GM21360 (cell line): ENCODE measurements around the gene COPB1.
"Not testable (repeated sequence)": the region's sequence is repeated elsewhere in the genome, so short reads cannot be mapped to it uniquely, and the experiment has no call there.

ENCODE experiments used
- ATAC-seq: cut with Tn5 transposase; IDR thresholded peaks from one replicate; pipeline ENCODE4 v1.9.1; 2021; ENCODE audit warnings: mild to moderate bottlenecking, moderate library complexity; ENCODE audit not compliant: unreplicated experiment

The COPB1 gene, protein sequence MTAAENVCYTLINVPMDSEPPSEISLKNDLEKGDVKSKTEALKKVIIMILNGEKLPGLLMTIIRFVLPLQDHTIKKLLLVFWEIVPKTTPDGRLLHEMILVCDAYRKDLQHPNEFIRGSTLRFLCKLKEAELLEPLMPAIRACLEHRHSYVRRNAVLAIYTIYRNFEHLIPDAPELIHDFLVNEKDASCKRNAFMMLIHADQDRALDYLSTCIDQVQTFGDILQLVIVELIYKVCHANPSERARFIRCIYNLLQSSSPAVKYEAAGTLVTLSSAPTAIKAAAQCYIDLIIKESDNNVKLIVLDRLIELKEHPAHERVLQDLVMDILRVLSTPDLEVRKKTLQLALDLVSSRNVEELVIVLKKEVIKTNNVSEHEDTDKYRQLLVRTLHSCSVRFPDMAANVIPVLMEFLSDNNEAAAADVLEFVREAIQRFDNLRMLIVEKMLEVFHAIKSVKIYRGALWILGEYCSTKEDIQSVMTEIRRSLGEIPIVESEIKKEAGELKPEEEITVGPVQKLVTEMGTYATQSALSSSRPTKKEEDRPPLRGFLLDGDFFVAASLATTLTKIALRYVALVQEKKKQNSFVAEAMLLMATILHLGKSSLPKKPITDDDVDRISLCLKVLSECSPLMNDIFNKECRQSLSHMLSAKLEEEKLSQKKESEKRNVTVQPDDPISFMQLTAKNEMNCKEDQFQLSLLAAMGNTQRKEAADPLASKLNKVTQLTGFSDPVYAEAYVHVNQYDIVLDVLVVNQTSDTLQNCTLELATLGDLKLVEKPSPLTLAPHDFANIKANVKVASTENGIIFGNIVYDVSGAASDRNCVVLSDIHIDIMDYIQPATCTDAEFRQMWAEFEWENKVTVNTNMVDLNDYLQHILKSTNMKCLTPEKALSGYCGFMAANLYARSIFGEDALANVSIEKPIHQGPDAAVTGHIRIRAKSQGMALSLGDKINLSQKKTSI

DNA sequence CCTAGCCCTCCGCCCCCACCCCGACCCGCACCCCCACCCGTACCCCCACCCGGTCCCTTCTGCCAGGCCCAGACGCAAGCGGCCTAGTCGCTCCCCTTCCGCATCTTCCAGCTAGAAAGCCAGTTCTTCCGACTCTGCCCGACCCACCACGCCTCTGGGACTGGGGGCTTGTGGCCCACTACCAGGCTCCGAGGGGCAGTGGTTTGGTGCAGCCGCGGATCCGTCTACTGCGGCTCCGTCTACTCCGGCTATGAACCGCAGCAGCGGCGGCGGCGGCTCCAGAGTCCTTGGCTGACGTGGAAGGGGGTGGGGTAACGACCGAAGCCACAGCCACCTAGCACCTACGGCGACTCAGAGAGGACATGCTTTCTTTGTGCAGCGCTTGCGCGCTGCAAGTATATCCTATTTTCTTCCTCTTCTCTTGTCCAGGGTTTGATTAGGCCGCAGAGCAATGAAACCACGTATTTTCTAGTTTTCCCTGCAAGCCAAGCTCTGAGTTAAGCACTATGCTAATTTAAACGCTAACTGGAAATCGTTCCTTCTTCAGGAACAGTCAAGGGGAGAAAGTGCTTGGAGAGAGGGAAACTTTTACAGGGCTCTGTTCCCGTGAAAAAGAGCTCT lies at the start of gene COPB1:
COPB1 (minus strand) TSS at position 252 of the 621 bp plus-strand sequence. CDS start 883 bp downstream, outside the sequence.
- ATAC-seq: peak; percentile 90

- ATAC-seq: no peak
Observed at GRCh38 chr11:14547440-14547839, 47.8 kb upstream of the COPB1 start.

GRCh38 chr11:14546672-14547071 lies 47.1 kb upstream of the COPB1 start:
- no peak for ATAC-seq

GRCh38 chr11:14544611-14545010 lies 45.0 kb upstream of the COPB1 start:
- ATAC-seq: peak; percentile 86

DNA sequence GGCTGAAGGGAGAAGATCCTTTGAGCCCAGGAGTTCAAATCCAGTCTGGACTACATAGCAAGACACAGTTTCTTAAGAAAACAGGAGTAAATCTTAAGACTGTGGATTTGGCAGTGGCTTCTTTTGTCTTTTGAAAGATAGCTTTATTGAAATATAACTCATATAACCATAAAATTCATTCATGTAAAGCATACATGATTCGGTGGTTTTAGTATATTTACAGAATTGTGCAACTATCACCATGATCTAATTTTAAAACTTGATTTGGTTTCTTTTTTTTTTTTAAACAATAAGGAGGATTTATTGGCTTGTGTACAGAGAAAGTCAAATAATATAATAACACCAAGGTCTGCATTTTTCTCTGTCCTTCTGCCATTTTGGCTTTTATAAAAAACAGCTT lies 43.6 kb upstream of the COPB1 start:
- ATAC-seq: no peak

DNA sequence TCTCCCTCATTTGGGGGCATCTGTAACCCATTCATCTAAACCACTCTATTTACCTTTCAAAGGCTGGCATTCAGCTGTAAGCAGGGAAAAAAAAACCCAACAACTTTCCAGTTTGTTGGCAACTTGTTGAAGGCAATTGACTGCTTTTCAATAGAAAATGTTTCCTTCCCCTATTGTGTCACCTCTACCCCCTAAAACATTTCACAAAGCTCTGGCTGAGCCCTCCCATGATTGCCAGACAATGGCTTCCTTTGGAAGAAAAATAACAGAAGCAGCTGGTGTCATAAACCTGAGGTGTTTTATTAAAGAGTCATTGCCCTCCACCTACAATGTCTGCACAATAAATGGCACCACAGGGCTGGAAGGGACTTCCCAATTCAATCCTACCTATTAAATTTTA lies 42.7 kb upstream of the COPB1 start:
- ATAC-seq: no peak

- ATAC-seq: no peak
Observed at GRCh38 chr11:14541192-14541947, 41.8 kb upstream of the COPB1 start.

DNA sequence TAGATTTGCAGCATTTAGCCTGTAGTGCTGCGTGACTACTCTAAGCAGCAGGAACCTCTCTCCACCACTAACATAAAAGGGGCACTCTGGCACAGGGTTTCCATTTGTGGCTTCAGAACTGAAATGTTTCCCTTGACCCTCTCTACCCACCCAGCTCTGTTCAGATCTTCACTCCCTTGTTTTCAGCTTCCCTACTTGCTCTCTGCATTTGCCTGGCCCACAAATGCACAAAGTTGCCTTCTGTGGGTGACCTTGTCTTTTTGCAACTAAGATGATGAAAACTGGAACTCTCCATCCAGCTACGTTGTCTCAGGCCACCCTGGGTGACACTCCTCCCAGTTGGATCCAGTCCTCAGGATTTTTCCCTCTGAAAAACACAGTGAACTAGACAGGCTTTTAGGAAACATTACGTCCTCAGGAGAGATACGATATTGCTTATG lies 40.4 kb upstream of the COPB1 start:
- ATAC-seq: no peak

DNA sequence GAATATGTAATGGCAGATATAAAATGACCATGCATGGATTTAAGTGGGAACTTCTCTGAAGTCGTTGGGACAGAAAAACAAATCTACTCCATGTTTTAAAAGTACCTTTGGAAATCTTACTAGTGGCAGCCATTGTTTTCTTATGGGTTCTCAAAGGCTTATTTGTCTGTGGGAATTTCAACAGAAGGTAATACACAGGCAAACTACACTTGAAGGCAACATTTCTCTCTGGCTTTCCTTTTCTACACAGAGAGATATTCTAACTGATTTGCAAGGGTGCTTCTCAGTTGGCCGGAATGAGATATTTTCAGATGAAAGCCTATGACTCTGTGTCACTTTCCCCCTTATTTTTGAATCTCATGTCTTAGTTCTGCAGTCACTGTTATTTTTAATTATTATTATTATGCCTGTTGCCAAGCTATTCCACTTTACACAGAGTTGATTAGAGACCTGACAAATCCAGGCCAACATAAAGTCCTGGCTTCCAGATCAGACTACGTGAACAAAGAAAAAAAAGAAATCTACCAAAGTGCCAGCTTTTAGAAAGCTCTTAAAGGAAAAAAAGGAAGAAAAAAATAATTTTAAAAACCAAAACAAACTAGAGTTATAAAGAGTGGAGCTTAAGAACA lies 39.4 kb upstream of the COPB1 start:
- ATAC-seq: no peak

DNA sequence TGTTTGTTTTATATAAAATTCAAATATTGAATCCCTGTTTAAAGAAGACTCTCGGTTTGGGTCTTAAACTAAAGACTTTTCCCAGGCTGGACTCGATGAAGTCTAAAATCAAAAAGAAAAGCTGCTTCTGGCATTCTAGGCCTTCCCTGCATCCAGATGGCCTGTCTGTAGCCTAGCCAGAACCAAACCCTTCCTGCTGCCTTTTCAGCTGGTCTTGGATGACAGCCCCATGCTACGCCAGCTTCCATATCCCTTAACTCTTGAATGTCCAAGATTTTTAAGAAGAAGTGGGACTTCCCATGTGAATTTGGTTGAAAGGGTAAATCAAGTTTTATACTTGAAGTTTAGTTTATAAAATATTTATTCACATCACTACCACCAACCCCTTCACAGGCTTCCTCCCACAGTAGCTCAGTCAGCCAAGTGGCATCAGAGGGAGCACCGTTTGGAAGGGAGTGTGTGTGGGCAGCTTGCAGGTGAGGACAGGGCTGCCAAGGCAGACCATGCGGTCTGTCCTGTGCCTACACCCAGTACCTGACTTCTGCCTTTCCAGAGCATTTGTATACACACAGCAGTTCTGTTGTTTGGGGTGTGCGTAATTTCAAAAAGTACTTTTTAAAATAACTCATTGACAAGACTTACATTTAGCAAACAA lies 38.8 kb upstream of the COPB1 start:
- no peak for ATAC-seq

GRCh38 chr11:14537134-14537599 lies 37.6 kb upstream of the COPB1 start:
- peak; percentile 67 for ATAC-seq

DNA sequence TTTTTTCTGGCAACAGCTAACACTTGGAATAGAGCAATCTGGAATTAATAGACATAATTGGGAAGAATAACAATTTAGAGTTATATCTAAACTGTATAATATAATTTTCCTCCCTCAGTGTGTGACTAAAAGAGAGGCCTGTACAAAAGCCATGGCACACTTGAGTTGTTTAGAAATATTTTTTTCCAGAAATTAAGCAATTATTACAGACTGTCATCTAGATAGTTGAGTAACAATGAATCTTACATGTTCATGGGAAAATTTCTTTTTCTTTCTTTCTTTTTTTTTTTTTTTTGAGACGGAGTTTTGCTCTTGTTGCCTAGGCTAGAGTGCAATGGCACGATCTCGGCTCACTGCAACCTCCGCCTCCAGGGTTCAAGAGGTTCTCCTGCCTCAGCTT lies 35.6 kb upstream of the COPB1 start:
- ATAC-seq: not testable (repeated sequence)

DNA sequence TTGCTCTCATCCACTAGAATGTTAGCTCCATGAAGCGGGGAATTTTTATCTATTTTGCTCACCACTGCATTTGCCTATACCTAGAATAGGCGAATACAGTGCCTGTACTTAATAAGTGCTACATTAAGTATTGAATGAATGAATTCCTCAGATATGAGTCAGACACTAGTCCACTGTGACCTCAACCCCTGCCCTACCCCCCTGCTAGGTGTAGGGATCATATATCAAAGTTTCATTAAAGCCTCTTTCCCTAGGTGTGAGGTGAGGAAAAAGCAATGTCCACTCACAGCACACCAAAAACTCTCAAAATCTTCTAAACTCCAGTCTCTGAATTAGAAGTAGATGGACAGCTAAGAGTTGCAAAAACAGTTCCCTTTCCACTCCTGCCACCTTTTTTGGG lies 30.3 kb upstream of the COPB1 start:
- no peak for ATAC-seq

- no peak for ATAC-seq
Observed at GRCh38 chr11:14529321-14529720, 29.7 kb upstream of the COPB1 start.

- ATAC-seq: no peak
Observed at GRCh38 chr11:14522801-14523200, 23.2 kb upstream of the COPB1 start.

DNA sequence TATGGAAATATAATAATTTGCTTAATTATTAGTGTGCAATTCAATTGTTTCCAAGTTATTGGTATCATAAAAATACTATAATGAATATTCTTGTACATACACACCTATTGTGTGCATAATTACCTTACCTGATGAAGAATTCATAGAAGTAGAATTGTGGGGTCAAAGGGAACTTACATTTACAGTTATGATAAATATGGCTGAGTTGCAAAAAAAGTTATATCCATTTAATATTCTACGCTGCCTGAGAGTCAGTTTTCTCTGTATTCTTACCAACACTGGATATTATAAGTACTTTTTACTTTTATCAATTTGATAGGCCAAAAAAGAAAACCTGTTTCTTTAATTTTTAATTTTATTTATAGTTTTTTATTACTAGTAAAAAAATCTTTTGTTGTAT lies 22.6 kb upstream of the COPB1 start:
- no peak for ATAC-seq

DNA sequence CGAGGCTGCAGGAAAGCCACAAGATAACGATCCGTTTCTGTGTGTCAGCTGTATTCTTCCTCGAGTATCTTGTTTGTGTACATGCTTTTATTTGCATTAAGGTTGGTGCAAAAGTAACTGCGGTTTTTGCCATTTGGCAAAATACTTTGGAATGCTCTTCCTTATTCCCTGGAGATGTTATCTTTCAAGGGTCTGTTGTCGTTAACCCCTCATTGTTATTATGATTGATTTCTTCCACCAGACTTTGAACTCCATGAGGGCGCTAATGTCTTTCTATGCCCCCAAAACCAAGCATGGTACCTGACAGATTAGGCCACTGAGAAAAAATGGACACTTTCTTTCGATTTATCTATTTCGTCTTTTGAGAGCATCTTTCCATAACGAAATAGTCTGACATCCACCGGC lies 21.1 kb upstream of the COPB1 start:
- no peak for ATAC-seq

DNA sequence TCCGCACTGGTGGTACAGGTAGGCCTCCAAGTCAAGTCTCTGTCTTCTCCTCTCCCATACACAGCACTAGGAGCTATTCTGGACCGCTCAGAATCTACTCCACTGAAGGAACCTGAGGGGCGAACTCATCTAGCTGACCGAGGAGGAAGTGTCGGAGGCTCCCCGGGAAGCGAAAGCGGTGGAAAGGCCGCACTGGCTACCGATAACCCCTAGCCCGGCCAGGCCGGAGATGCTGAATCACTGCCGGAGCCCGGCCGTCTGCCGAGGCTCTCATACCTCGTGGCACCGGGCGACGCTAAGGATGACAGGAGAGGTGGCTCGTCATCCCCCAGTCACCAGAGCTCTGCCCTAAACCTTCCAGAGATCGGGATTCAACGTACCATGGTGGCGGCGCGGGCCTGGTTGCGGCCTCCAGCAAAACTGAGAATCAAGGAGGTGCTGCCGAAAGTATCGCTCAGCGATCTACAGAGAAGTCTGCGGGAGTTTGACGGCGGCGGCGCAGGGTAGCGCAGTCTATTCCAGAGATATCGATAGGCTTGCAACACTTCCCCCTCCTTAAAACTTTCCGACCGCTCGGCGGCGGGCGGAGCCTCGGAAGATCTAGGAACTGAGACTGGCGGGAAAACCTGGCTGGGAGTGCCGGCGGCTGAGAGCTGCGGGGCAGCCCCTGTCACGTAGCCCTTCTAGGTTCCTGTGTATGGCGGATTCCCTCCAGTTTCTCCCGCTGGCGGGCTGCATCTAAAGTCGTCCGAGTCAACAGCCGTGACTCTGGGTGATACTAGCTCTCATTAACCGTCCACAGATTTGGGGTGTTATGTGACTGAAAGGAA lies 20.5 kb upstream of the COPB1 start, which contains the start of gene PSMA1:
PSMA1 (minus strand) TSS at position 470 of the 830 bp plus-strand sequence; CDS start at position 383, 87 bp downstream.
- peak; percentile 93 for ATAC-seq

DNA sequence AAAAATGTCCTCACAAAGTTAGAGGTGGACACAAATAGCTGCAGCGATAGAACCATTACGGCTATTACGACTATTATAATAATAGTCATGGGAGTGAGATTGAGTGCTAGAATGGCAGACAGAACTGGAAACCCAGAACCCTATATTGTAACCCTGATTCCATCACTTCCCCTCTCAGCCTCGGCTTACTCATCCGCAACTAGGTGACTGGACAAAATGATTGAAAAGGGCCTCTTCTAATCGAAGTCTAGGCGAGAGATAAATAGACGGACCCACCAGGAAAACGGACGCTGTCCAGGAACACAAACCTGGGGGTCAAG lies 19.9 kb upstream of the COPB1 start:
- ATAC-seq: peak; percentile 1
